ENCODE results near the gene OVOL2.
"Not testable (repeated sequence)": the region's sequence is repeated elsewhere in the genome, so short reads cannot be mapped to it uniquely, and the experiment has no call there.

DNA sequence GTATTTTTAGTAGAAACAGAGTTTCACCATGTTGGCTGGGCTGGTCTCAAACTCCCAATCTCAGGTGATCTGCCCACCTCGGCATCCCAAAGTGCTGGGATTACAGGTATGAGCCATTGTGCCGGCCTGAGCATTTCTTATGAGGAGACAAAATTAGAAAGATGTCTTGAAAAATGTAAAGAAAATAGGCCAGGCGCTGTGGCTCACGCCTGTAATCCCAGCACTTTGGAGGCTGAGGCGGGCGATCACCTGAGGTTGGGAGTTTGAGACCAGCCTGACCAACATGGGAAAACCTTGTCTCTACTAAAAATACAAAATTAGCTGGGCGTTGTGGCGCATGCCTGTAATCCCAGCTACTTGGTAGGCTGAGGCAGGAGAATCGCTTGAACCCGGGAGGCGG is 42.9 kb upstream of the OVOL2 start:
- TF ChIP-seq CTCF (IDR thresholded peaks at IDR 0.05 in 2 of 3, conservative IDR thresholded peaks at IDR 0.05 in 1 of 3; ENCODE audit: control insufficient read depth in 2 of 3, extremely low read depth in 1 of 3, insufficient read depth in 1 of 3, low read depth in 3 of 3, low read length in 3 of 3); HSF1 (IDR thresholded peaks at IDR 0.05; ENCODE audit: low read depth, low read length); MYC (IDR thresholded peaks at IDR 0.05; ENCODE audit: insufficient read depth, insufficient read length, insufficient replicate concordance, low read length, severe bottlenecking); EZH2 (IDR thresholded peaks at IDR 0.05; ENCODE audit: borderline replicate concordance, control insufficient read depth, low read depth, low read length); ZNF24 (IDR thresholded peaks at IDR 0.05); MAX (IDR thresholded peaks at IDR 0.05; ENCODE audit: low read depth, low read length); POLR2AphosphoS5 (IDR thresholded peaks at IDR 0.05; ENCODE audit: low read length); ELK1 (IDR thresholded peaks at IDR 0.05; ENCODE audit: low read depth, low read length): not testable (repeated sequence)
- TF ChIP-seq, protein P1, sequence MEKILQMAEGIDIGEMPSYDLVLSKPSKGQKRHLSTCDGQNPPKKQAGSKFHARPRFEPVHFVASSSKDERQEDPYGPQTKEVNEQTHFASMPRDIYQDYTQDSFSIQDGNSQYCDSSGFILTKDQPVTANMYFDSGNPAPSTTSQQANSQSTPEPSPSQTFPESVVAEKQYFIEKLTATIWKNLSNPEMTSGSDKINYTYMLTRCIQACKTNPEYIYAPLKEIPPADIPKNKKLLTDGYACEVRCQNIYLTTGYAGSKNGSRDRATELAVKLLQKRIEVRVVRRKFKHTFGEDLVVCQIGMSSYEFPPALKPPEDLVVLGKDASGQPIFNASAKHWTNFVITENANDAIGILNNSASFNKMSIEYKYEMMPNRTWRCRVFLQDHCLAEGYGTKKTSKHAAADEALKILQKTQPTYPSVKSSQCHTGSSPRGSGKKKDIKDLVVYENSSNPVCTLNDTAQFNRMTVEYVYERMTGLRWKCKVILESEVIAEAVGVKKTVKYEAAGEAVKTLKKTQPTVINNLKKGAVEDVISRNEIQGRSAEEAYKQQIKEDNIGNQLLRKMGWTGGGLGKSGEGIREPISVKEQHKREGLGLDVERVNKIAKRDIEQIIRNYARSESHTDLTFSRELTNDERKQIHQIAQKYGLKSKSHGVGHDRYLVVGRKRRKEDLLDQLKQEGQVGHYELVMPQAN (conservative IDR thresholded peaks at IDR 0.05) = not testable (repeated sequence)
